OCI-LY1 (cell line): ENCODE results near the gene PPP2CA.

Source experiments
- EZH2 ChIP-seq: fragments of 200-600 bp; sonication (generic), shearing (Covaris generic); IDR thresholded peaks from 2 replicates; pipeline ENCODE4 v1.8.0; 2017; ENCODE audit warnings: borderline replicate concordance, mixed run types, mild to moderate bottlenecking, antibody characterized with exemption, low read length, moderate library complexity, mixed read lengths
- TF ChIP-seq, protein P1 (sequence below): fragments of 200-600 bp; sonication (generic), shearing (Covaris generic); IDR thresholded peaks from 2 replicates; pipeline ENCODE4 v1.5.1; 2017; ENCODE audit warnings: mild to moderate bottlenecking, antibody characterized with exemption, low read length, moderate library complexity, mixed read lengths

- TF ChIP-seq, protein P1, sequence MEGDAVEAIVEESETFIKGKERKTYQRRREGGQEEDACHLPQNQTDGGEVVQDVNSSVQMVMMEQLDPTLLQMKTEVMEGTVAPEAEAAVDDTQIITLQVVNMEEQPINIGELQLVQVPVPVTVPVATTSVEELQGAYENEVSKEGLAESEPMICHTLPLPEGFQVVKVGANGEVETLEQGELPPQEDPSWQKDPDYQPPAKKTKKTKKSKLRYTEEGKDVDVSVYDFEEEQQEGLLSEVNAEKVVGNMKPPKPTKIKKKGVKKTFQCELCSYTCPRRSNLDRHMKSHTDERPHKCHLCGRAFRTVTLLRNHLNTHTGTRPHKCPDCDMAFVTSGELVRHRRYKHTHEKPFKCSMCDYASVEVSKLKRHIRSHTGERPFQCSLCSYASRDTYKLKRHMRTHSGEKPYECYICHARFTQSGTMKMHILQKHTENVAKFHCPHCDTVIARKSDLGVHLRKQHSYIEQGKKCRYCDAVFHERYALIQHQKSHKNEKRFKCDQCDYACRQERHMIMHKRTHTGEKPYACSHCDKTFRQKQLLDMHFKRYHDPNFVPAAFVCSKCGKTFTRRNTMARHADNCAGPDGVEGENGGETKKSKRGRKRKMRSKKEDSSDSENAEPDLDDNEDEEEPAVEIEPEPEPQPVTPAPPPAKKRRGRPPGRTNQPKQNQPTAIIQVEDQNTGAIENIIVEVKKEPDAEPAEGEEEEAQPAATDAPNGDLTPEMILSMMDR = no peak
- TF ChIP-seq EZH2 = no peak
Measured at GRCh38 chr5:134153657-134154056, 72.2 kb downstream of the PPP2CA start.
